HEK293 (cell line): Measurements from ENCODE around the gene TMEM91.

Experiments used
- CTCF ChIA-PET: fragments of 350-600 bp; formaldehyde crosslinking; extraction: SDS; loops from one replicate; lab custom pipeline; 2021; ENCODE audit warnings: antibody characterized with exemption; lab: Yijun Ruan, JAX
- POLR2A ChIA-PET: fragments of 300-600 bp; formaldehyde crosslinking; extraction: SDS; loops from one replicate; lab custom pipeline; 2020; ENCODE audit warnings: antibody characterized with exemption, inconsistent platforms; lab: Yijun Ruan, JAX
- H3K27ac ChIP-seq: fragments of 200-500 bp; sonication (Bioruptor generic); 2 replicates; pipeline ENCODE4 v1.5.1; 2014; ENCODE audit warnings: low read depth, low read length, control low read depth, inconsistent platforms; ENCODE audit errors: extremely low read depth
- H3K36me3 ChIP-seq, 2 experiments: fragments of 200-500 bp in 1 of 2; sonication (Bioruptor generic) in 1 of 2; 1 replicate in 1 of 2; 2 replicates in 1 of 2; pipeline ENCODE4 v1.5.1; 2014 to 2017; ENCODE audit warnings: inconsistent platforms in 2 of 2, low read length in 2 of 2; ENCODE audit not compliant: control insufficient read depth in 2 of 2, insufficient read depth in 1 of 2
- H3K4me1 ChIP-seq: fragments of 200-500 bp; sonication (Bioruptor generic); 2 replicates; pipeline ENCODE4 v1.5.1; 2014; ENCODE audit warnings: mild to moderate bottlenecking, low read length, inconsistent platforms; ENCODE audit not compliant: control insufficient read depth, insufficient read depth
- H3K4me3 ChIP-seq: 2 replicates; pipeline ENCODE4 v1.5.1; 2011; ENCODE audit warnings: low read depth, mild to moderate bottlenecking, control low read depth, low read length, moderate library complexity
- H3K9me3 ChIP-seq: fragments of 200-500 bp; sonication (Bioruptor generic); 2 replicates; pipeline ENCODE4 v1.5.1; 2014; ENCODE audit warnings: low read depth, low read length, inconsistent platforms; ENCODE audit not compliant: control insufficient read depth, insufficient read depth
- GLI2 ChIP-seq: fragments of 450-650 bp; formaldehyde crosslinking; IDR thresholded peaks from 2 replicates; pipeline ENCODE4; 2017; ENCODE audit warnings: missing biosample characterization, missing genetic modification characterization, low read depth, borderline replicate concordance
- GLI4 ChIP-seq: fragments of 450-650 bp; formaldehyde crosslinking; IDR thresholded peaks from 2 replicates; pipeline ENCODE4 v1.5.1; 2016; ENCODE audit warnings: missing biosample characterization, missing genetic modification characterization
- GLIS2 ChIP-seq: fragments of 450-650 bp; formaldehyde crosslinking; IDR thresholded peaks from 2 replicates; pipeline ENCODE4 v1.5.1; 2016; ENCODE audit warnings: missing biosample characterization, missing genetic modification characterization
- KLF1 ChIP-seq: fragments of 450-650 bp; formaldehyde crosslinking; IDR thresholded peaks from 2 replicates; pipeline ENCODE4 v1.5.1; 2016; ENCODE audit warnings: missing biosample characterization, missing genetic modification characterization
- KLF10 ChIP-seq: fragments of 450-650 bp; IDR thresholded peaks from 2 replicates; pipeline ENCODE4 v1.5.1; 2018; ENCODE audit warnings: missing biosample characterization, mild to moderate bottlenecking, missing genetic modification characterization
- KLF7 ChIP-seq: fragments of 450-650 bp; formaldehyde crosslinking; IDR thresholded peaks from 2 replicates; pipeline ENCODE4 v1.5.1; 2016; ENCODE audit warnings: missing biosample characterization, missing genetic modification characterization, borderline replicate concordance
- KLF8 ChIP-seq: fragments of 450-650 bp; formaldehyde crosslinking; IDR thresholded peaks from 2 replicates; pipeline ENCODE4 v1.5.1; 2016; ENCODE audit warnings: missing biosample characterization, missing genetic modification characterization
- KLF9 ChIP-seq: fragments of 450-650 bp; formaldehyde crosslinking; IDR thresholded peaks from 2 replicates; pipeline ENCODE4 v1.5.1; 2016; ENCODE audit warnings: missing biosample characterization, missing genetic modification characterization, low read depth
- SALL2 ChIP-seq: fragments of 450-650 bp; formaldehyde crosslinking; IDR thresholded peaks from 2 replicates; pipeline ENCODE4 v1.5.0; 2017; ENCODE audit warnings: missing biosample characterization, mild to moderate bottlenecking, missing genetic modification characterization, borderline replicate concordance
- SP7 ChIP-seq: fragments of 450-650 bp; formaldehyde crosslinking; IDR thresholded peaks from 2 replicates; pipeline ENCODE4 v1.5.1; 2016; ENCODE audit warnings: missing biosample characterization, missing genetic modification characterization
- ZFP69B ChIP-seq: fragments of 450-650 bp; formaldehyde crosslinking; IDR thresholded peaks from 2 replicates; pipeline ENCODE4 v1.5.1; 2016; ENCODE audit warnings: missing biosample characterization, missing genetic modification characterization
- ZIC2 ChIP-seq: fragments of 450-650 bp; formaldehyde crosslinking; IDR thresholded peaks from 2 replicates; pipeline ENCODE4 v1.5.1; 2016; ENCODE audit warnings: missing biosample characterization, missing genetic modification characterization
- ZNF132 ChIP-seq: fragments of 450-650 bp; formaldehyde crosslinking; IDR thresholded peaks from 2 replicates; pipeline ENCODE4 v1.5.1; 2017; ENCODE audit warnings: missing biosample characterization, missing genetic modification characterization, borderline replicate concordance
- ZNF157 ChIP-seq: fragments of 450-650 bp; formaldehyde crosslinking; IDR thresholded peaks from 2 replicates; pipeline ENCODE4 v1.5.1; 2016; ENCODE audit warnings: missing biosample characterization, missing genetic modification characterization
- ZNF16 ChIP-seq: fragments of 450-650 bp; formaldehyde crosslinking; IDR thresholded peaks from 2 replicates; pipeline ENCODE4 v1.5.1; 2016; ENCODE audit warnings: low read depth, missing biosample characterization, missing genetic modification characterization
- ZNF221 ChIP-seq: fragments of 450-650 bp; formaldehyde crosslinking; IDR thresholded peaks from 2 replicates; pipeline ENCODE4 v1.5.1; 2017; ENCODE audit warnings: missing biosample characterization, missing genetic modification characterization, borderline replicate concordance
- ZNF223 ChIP-seq: fragments of 450-650 bp; formaldehyde crosslinking; IDR thresholded peaks from 2 replicates; pipeline ENCODE4 v1.5.1; 2016; ENCODE audit warnings: missing biosample characterization, missing genetic modification characterization
- ZNF23 ChIP-seq: fragments of 450-650 bp; formaldehyde crosslinking; IDR thresholded peaks from 2 replicates; pipeline ENCODE4 v1.5.1; 2016; ENCODE audit warnings: missing biosample characterization, missing genetic modification characterization, borderline replicate concordance
- ZNF24 ChIP-seq: fragments of 450-650 bp; formaldehyde crosslinking; IDR thresholded peaks from 2 replicates; pipeline ENCODE4 v1.5.1; 2016; ENCODE audit warnings: missing biosample characterization, missing genetic modification characterization
- ZNF391 ChIP-seq: fragments of 450-650 bp; formaldehyde crosslinking; IDR thresholded peaks from 2 replicates; pipeline ENCODE4 v1.5.1; 2016; ENCODE audit warnings: low read depth, missing biosample characterization, missing genetic modification characterization, borderline replicate concordance
- ZNF529 ChIP-seq: fragments of 450-650 bp; formaldehyde crosslinking; IDR thresholded peaks from 2 replicates; pipeline ENCODE4 v1.5.1; 2017; ENCODE audit warnings: missing genetic modification characterization, missing biosample characterization; ENCODE audit not compliant: insufficient replicate concordance
- ZNF544 ChIP-seq: fragments of 450-650 bp; formaldehyde crosslinking; IDR thresholded peaks from 2 replicates; pipeline ENCODE4 v1.5.0; 2017; ENCODE audit warnings: missing biosample characterization, missing genetic modification characterization
- ZNF571 ChIP-seq: fragments of 450-650 bp; formaldehyde crosslinking; IDR thresholded peaks from 2 replicates; pipeline ENCODE4 v1.5.0; 2017; ENCODE audit warnings: missing biosample characterization, missing genetic modification characterization
- ZNF830 ChIP-seq: fragments of 450-650 bp; IDR thresholded peaks from 2 replicates; pipeline ENCODE4 v1.5.0; 2018; ENCODE audit warnings: missing biosample characterization, missing genetic modification characterization, low read depth, mild to moderate bottlenecking, moderate library complexity
- ZNF843 ChIP-seq: fragments of 450-650 bp; formaldehyde crosslinking; IDR thresholded peaks from 2 replicates; pipeline ENCODE4 v1.5.1; 2016; ENCODE audit warnings: missing biosample characterization, missing genetic modification characterization
- ZSCAN23 ChIP-seq: fragments of 450-650 bp; formaldehyde crosslinking; IDR thresholded peaks from 2 replicates; pipeline ENCODE4 v1.5.1; 2016; ENCODE audit warnings: missing biosample characterization, missing genetic modification characterization
- TF ChIP-seq, protein P1 (sequence below): fragments of 450-650 bp; formaldehyde crosslinking; IDR thresholded peaks from 2 replicates; pipeline ENCODE4 v1.5.1; 2016; ENCODE audit warnings: missing biosample characterization, missing genetic modification characterization
- TF ChIP-seq, protein P2 (sequence below): fragments of 450-650 bp; formaldehyde crosslinking; IDR thresholded peaks from 2 replicates; pipeline ENCODE4 v1.5.0; 2017; ENCODE audit warnings: missing biosample characterization, missing genetic modification characterization, borderline replicate concordance

TMEM91 gene

DNA sequence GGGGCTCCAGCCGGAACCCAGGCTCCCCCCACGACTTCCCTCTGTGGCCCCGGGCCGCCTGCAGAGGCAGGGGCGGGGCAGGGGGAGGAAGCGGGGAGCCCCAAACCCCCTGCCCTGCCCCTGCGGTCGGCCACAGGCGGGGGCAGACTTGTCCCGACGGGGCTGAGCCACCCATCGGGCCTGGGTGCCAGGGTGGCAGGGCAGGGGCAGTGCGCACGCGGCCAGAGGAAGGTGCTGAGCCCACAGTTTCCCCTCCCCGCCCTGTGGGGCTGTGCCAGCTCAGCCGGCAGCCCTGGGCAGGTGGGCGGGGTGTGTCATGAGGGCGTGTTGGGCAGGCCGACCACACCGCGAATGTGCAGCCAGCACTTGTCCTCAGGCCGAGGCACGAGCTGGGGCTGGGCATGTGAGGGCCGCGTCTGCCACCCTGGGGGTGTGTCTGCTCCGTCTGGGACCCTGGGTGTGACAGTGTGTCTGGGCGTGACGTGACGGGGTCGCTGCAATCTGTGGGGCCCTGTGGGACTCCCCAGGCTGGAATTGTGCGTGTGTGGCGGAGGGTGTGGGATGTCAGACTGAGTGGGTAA lies 48.7 kb upstream of the TMEM91 start (continued):
- peak; percentile 99 for TF ChIP-seq KLF1
- peak; percentile 57 for TF ChIP-seq KLF9 (tag by site-specific recombination)
- TF ChIP-seq ZNF157 (tag by site-specific recombination): no peak
- no peak for TF ChIP-seq ZFP69B
- TF ChIP-seq, protein P1, sequence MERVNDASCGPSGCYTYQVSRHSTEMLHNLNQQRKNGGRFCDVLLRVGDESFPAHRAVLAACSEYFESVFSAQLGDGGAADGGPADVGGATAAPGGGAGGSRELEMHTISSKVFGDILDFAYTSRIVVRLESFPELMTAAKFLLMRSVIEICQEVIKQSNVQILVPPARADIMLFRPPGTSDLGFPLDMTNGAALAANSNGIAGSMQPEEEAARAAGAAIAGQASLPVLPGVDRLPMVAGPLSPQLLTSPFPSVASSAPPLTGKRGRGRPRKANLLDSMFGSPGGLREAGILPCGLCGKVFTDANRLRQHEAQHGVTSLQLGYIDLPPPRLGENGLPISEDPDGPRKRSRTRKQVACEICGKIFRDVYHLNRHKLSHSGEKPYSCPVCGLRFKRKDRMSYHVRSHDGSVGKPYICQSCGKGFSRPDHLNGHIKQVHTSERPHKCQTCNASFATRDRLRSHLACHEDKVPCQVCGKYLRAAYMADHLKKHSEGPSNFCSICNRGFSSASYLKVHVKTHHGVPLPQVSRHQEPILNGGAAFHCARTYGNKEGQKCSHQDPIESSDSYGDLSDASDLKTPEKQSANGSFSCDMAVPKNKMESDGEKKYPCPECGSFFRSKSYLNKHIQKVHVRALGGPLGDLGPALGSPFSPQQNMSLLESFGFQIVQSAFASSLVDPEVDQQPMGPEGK (tag by site-specific recombination): peak; percentile 26; the same call in 1 of the 2 replicates
- no peak for TF ChIP-seq ZNF23
- TF ChIP-seq ZIC2 (tag by site-specific recombination): peak; percentile 72
- TF ChIP-seq KLF7 (tag by site-specific recombination): no peak
- no peak for TF ChIP-seq ZNF16 (tag by site-specific recombination)
- peak; percentile 21; the same call in 1 of the 2 replicates for TF ChIP-seq GLIS2 (tag by site-specific recombination)
- no peak for TF ChIP-seq ZSCAN23
- TF ChIP-seq GLI2 (tag by site-specific recombination): no peak
- TF ChIP-seq ZNF544: no peak
- TF ChIP-seq KLF8 (tag by site-specific recombination): peak; percentile 63; the same call in 1 of the 2 replicates
- TF ChIP-seq ZNF830: no peak
- no peak for TF ChIP-seq ZNF221 (tag by site-specific recombination)
- TF ChIP-seq ZNF391: no peak
- no peak for TF ChIP-seq ZNF529
- TF ChIP-seq KLF10: peak; percentile 34; the same call in 1 of the 2 replicates
- no peak for TF ChIP-seq ZNF132 (tag by site-specific recombination)
- no peak for TF ChIP-seq ZNF843 (tag by site-specific recombination)
- no peak for TF ChIP-seq ZNF24 (tag by site-specific recombination)

DNA sequence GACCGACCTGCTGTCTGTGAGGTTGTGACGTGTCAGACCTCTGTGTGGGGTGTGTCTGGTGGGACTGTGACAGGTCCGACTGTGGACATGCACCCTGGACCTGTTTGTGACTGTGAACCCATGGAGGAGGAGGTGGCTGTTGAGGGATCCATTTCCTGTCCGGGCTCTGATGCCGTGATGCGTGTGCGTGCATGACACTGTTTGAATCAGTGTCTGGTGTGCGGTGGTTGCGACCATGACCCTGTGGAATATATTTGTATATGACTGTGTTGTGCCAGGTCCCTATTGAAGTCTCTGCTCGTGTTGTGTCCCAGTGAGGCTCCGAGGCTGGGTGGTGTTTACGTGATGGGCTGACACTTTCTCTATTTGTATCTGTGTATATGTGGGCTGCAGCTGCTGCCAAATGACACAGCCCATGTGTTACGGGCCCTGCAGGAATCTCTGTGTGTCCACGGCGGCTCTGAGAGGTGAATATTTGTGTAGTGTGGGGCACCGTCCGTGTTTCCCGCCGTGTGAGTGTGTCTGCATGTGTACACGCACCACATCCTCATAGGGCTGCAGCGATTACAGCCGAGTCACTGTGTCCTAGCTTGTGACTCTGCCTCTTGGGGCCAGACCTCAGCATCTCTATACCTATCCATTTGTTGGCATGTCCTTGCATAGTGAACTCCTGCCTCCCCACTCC lies 48.0 kb upstream of the TMEM91 start:
- H3K36me3 ChIP-seq: peaks cover 18 to 39% of the 10 kb centered on the region in 2 experiments; a peak in 2 of 3 replicates
- H3K9me3 ChIP-seq: no peaks in the 10 kb centered on the region
- POLR2A ChIA-PET: interaction anchor here (1.1 to 1.8 kb wide), 5 partner anchors 8 to 111 kb away, joined by 3 to 7 read pairs (median 4); no protein-coding TSS in a partner anchor
- CTCF ChIA-PET: interaction anchor here (0.7 to 1.2 kb wide), 2 partner anchors 24 to 235 kb away, joined by 3 to 6 read pairs; no protein-coding TSS in a partner anchor
- H3K27ac ChIP-seq: 0 out of 2 replicates have a peak overlapping the region, but pooled peaks have one; percentile 30
- H3K4me3 ChIP-seq: no peak overlapping the region
- peaks cover 15% of the 10 kb centered on the region for H3K4me1 ChIP-seq
- TF ChIP-seq ZNF132 (tag by site-specific recombination) (no peak), ZNF223 (tag by site-specific recombination) (no peak), ZNF571 (tag by site-specific recombination) (no peak), ZSCAN23 (no peak), SP7 (tag by site-specific recombination) (no peak), SALL2 (no peak), GLI4 (tag by site-specific recombination) (no peak)
- TF ChIP-seq, protein P2, sequence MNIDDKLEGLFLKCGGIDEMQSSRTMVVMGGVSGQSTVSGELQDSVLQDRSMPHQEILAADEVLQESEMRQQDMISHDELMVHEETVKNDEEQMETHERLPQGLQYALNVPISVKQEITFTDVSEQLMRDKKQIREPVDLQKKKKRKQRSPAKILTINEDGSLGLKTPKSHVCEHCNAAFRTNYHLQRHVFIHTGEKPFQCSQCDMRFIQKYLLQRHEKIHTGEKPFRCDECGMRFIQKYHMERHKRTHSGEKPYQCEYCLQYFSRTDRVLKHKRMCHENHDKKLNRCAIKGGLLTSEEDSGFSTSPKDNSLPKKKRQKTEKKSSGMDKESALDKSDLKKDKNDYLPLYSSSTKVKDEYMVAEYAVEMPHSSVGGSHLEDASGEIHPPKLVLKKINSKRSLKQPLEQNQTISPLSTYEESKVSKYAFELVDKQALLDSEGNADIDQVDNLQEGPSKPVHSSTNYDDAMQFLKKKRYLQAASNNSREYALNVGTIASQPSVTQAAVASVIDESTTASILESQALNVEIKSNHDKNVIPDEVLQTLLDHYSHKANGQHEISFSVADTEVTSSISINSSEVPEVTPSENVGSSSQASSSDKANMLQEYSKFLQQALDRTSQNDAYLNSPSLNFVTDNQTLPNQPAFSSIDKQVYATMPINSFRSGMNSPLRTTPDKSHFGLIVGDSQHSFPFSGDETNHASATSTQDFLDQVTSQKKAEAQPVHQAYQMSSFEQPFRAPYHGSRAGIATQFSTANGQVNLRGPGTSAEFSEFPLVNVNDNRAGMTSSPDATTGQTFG (tag by site-specific recombination): no peak
